NCI-H128 (cell line): ENCODE data around the gene ROPN1B.
"Not testable (repeated sequence)": the region's sequence is repeated elsewhere in the genome, so short reads cannot be mapped to it uniquely, and the experiment has no call there.

Experiments
- DNase-seq: peaks from one replicate; lab custom pipeline; 2025; ENCODE audit not compliant: unreplicated experiment; lab: John Stamatoyannopoulos, UW

Gene ROPN1B

GRCh38 chr3:125968701-125969592, at the start of gene ROPN1B:
Gene ROPN1B (plus strand): TSS chr3:125969178. CDS start chr3:125972055, 2,877 bp downstream.
- not testable (repeated sequence) for DNase-seq

- DNase-seq: not testable (repeated sequence)
These were observed 48.8 kb upstream of the ROPN1B start for GRCh38 chr3:125920191-125920590.

GRCh38 chr3:125920751-125921279, 48.2 kb upstream of the ROPN1B start:
- not testable (repeated sequence) for DNase-seq

GRCh38 chr3:125921712-125922111, 47.3 kb upstream of the ROPN1B start:
- DNase-seq: not testable (repeated sequence)

- not testable (repeated sequence) for DNase-seq
These were observed 45.5 kb upstream of the ROPN1B start for GRCh38 chr3:125923324-125924115.

- not testable (repeated sequence) for DNase-seq
These were observed 44.7 kb upstream of the ROPN1B start for GRCh38 chr3:125924276-125924675.

GRCh38 chr3:125925727-125926126, 43.3 kb upstream of the ROPN1B start:
- DNase-seq: not testable (repeated sequence)

GRCh38 chr3:125928771-125929545, 40.0 kb upstream of the ROPN1B start:
- DNase-seq: peak; percentile 59

- DNase-seq: not testable (repeated sequence)
These were observed 39.2 kb upstream of the ROPN1B start for GRCh38 chr3:125929765-125930164.

- not testable (repeated sequence) for DNase-seq
These were observed 37.6 kb upstream of the ROPN1B start for GRCh38 chr3:125931355-125931880.

- not testable (repeated sequence) for DNase-seq
These were observed 35.4 kb upstream of the ROPN1B start for GRCh38 chr3:125933397-125934173.

GRCh38 chr3:125935252-125935874, 33.6 kb upstream of the ROPN1B start:
- DNase-seq: not testable (repeated sequence)

GRCh38 chr3:125936210-125936815, 32.7 kb upstream of the ROPN1B start:
- not testable (repeated sequence) for DNase-seq

GRCh38 chr3:125936891-125937290, 32.1 kb upstream of the ROPN1B start:
- DNase-seq: not testable (repeated sequence)

GRCh38 chr3:125947806-125948205, 21.2 kb upstream of the ROPN1B start:
- not testable (repeated sequence) for DNase-seq

GRCh38 chr3:125948901-125949300, 20.1 kb upstream of the ROPN1B start:
- DNase-seq: not testable (repeated sequence)

- not testable (repeated sequence) for DNase-seq
These were observed 17.8 kb upstream of the ROPN1B start for GRCh38 chr3:125951176-125951575.

- DNase-seq: not testable (repeated sequence)
These were observed 12.0 kb upstream of the ROPN1B start for GRCh38 chr3:125957020-125957419.
